Measurements from ENCODE around the gene PACSIN2.

GRCh38 chr22:42992092-42992491 is 22.9 kb downstream of the PACSIN2 start:
- no peak for TF ChIP-seq POLR2A (IDR thresholded peaks at IDR 0.05)
- TF ChIP-seq, protein P1, sequence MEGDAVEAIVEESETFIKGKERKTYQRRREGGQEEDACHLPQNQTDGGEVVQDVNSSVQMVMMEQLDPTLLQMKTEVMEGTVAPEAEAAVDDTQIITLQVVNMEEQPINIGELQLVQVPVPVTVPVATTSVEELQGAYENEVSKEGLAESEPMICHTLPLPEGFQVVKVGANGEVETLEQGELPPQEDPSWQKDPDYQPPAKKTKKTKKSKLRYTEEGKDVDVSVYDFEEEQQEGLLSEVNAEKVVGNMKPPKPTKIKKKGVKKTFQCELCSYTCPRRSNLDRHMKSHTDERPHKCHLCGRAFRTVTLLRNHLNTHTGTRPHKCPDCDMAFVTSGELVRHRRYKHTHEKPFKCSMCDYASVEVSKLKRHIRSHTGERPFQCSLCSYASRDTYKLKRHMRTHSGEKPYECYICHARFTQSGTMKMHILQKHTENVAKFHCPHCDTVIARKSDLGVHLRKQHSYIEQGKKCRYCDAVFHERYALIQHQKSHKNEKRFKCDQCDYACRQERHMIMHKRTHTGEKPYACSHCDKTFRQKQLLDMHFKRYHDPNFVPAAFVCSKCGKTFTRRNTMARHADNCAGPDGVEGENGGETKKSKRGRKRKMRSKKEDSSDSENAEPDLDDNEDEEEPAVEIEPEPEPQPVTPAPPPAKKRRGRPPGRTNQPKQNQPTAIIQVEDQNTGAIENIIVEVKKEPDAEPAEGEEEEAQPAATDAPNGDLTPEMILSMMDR (IDR thresholded peaks at IDR 0.05) = no peak
- no peak for TF ChIP-seq POLR2AphosphoS5 (IDR thresholded peaks at IDR 0.05)
- no peak for TF ChIP-seq EP300 (IDR thresholded peaks at IDR 0.05)
